Measurements from ENCODE around the gene SNX9.
A peak's percentile ranks its signal among the peaks of the same experiment; 100 is the strongest.

The SNX9 gene

DNA sequence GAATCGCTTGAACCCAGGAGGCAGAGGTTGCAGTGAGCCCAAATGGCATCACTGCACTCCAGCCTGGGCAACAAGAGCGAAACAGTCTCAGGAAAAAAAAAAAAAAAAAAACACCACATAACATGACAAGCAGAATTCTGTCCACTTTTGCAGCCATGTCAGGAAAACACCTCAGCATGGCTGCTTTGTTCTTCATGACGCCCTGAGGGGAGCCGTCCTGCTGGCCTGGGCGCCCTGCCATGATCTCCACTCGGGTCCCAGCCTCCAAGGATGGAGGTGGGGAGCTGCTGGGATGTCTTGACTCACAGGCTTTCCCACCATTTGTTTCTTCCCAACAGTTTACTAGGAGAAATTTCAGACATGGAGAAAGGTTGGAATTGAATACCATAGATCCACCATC, 42.2 kb downstream of the SNX9 start:
- H3K36me3 ChIP-seq (ENCODE audit: control insufficient read depth, insufficient read depth, low read length): peaks cover 10% of the 10 kb centered on the region
- no peak for DNase-seq
- no peaks in the 10 kb centered on the region for H3K9me3 ChIP-seq (ENCODE audit: control insufficient read depth, low read length)
- no peaks in the 10 kb centered on the region for H3K27me3 ChIP-seq (replicated peaks; ENCODE audit: control insufficient read depth, insufficient read depth, low read length, poor library complexity, severe bottlenecking)
- H3K4me1 ChIP-seq (ENCODE audit: control insufficient read depth, insufficient read depth, low read length, poor library complexity, severe bottlenecking): peaks cover 5% of the 10 kb centered on the region
- H3K27ac ChIP-seq (ENCODE audit: insufficient read depth, low read length, poor library complexity, severe bottlenecking): no peak overlapping the region
- H3K4me3 ChIP-seq (ENCODE audit: insufficient read depth, low read depth, low read length, poor library complexity, severe bottlenecking): no peak overlapping the region

DNA sequence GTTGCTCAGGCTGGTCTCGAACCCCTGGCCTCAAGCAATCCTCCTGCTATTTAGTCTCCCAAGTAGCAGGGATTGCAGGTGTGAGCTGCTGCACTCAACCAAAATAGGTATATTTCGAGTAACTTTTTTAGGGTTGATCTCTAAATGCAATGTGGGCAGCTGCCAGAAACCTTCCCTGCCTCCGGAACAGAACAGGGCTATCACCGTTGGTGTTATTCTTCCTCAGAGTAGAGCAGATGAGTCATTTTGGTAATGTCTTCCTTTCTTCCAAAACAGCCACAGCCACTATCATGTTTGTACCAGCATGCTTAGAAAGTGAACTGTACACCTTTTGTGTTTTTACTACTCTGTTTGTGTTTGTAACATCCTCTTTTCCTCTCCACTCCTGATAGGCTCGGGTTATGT, 44.1 kb downstream of the SNX9 start:
- no peaks in the 10 kb centered on the region for H3K4me1 ChIP-seq (ENCODE audit: control insufficient read depth, insufficient read depth, low read length, poor library complexity, severe bottlenecking)
- no peak overlapping the region for H3K27ac ChIP-seq (ENCODE audit: insufficient read depth, low read length, poor library complexity, severe bottlenecking)
- peaks cover 10% of the 10 kb centered on the region for H3K36me3 ChIP-seq (ENCODE audit: control insufficient read depth, insufficient read depth, low read length)
- H3K9me3 ChIP-seq (ENCODE audit: control insufficient read depth, low read length): no peaks in the 10 kb centered on the region
- H3K27me3 ChIP-seq (replicated peaks; ENCODE audit: control insufficient read depth, insufficient read depth, low read length, poor library complexity, severe bottlenecking): no peaks in the 10 kb centered on the region
- DNase-seq: no peak
- H3K4me3 ChIP-seq (ENCODE audit: insufficient read depth, low read depth, low read length, poor library complexity, severe bottlenecking): no peak overlapping the region

GRCh38 chr6:157867981-157868380, 44.9 kb downstream of the SNX9 start:
- DNase-seq: no peak
- no peaks in the 10 kb centered on the region for H3K27me3 ChIP-seq (replicated peaks; ENCODE audit: control insufficient read depth, insufficient read depth, low read length, poor library complexity, severe bottlenecking)
- H3K4me1 ChIP-seq (ENCODE audit: control insufficient read depth, insufficient read depth, low read length, poor library complexity, severe bottlenecking): no peaks in the 10 kb centered on the region
- no peaks in the 10 kb centered on the region for H3K9me3 ChIP-seq (ENCODE audit: control insufficient read depth, low read length)
- no peak overlapping the region for H3K4me3 ChIP-seq (ENCODE audit: insufficient read depth, low read depth, low read length, poor library complexity, severe bottlenecking)
- H3K27ac ChIP-seq (ENCODE audit: insufficient read depth, low read length, poor library complexity, severe bottlenecking): no peak overlapping the region
- H3K36me3 ChIP-seq (ENCODE audit: control insufficient read depth, insufficient read depth, low read length): peaks cover 10% of the 10 kb centered on the region

- Histone ChIP-seq H3K4me3 (ENCODE audit: insufficient read depth, low read depth, low read length, poor library complexity, severe bottlenecking) (no peak overlapping the region), H3K9me3 (ENCODE audit: control insufficient read depth, low read length) (no peaks in the 10 kb centered on the region), H3K4me1 (ENCODE audit: control insufficient read depth, insufficient read depth, low read length, poor library complexity, severe bottlenecking) (peaks cover 3% of the 10 kb centered on the region), H3K27ac (ENCODE audit: insufficient read depth, low read length, poor library complexity, severe bottlenecking) (no peak overlapping the region), H3K27me3 (replicated peaks; ENCODE audit: control insufficient read depth, insufficient read depth, low read length, poor library complexity, severe bottlenecking) (no peaks in the 10 kb centered on the region), H3K36me3 (ENCODE audit: control insufficient read depth, insufficient read depth, low read length) (peaks cover 10% of the 10 kb centered on the region)
- DNase-seq: no peak
Measured at GRCh38 chr6:157868835-157869234, 45.8 kb downstream of the SNX9 start.

DNA sequence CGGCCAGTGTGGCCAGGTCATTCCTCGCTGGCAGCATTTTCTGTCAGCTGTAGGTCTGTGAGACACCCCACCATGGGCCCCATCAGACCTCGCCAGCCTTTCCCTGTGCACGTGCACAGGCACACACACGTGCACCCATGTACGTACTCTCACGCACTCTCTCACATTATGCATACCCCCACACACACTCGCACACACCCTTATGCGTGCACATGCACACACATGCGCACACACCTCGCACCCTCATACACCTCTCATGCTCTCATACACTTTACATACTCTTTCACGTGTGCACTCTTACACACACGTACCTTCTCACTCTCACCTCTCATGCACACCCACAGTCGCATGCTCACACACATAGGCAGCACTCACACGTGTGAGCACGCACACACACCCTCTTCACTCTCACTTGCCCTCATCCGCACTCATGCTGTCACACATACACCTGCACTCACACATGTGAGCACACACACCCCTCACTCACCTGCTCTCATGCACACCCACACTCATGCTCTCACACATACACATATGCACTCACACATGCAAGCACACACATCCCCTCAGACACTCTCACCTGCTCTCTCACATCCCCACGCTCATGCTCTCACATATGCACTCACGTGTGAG, 46.7 kb downstream of the SNX9 start:
- H3K4me1 ChIP-seq (ENCODE audit: control insufficient read depth, insufficient read depth, low read length, poor library complexity, severe bottlenecking): peaks cover 4% of the 10 kb centered on the region
- H3K27me3 ChIP-seq (replicated peaks; ENCODE audit: control insufficient read depth, insufficient read depth, low read length, poor library complexity, severe bottlenecking): no peaks in the 10 kb centered on the region
- H3K4me3 ChIP-seq (ENCODE audit: insufficient read depth, low read depth, low read length, poor library complexity, severe bottlenecking): no peak overlapping the region
- H3K27ac ChIP-seq (ENCODE audit: insufficient read depth, low read length, poor library complexity, severe bottlenecking): no peak overlapping the region
- H3K36me3 ChIP-seq (ENCODE audit: control insufficient read depth, insufficient read depth, low read length): peaks cover 10% of the 10 kb centered on the region
- DNase-seq: no peak
- H3K9me3 ChIP-seq (ENCODE audit: control insufficient read depth, low read length): no peaks in the 10 kb centered on the region

DNA sequence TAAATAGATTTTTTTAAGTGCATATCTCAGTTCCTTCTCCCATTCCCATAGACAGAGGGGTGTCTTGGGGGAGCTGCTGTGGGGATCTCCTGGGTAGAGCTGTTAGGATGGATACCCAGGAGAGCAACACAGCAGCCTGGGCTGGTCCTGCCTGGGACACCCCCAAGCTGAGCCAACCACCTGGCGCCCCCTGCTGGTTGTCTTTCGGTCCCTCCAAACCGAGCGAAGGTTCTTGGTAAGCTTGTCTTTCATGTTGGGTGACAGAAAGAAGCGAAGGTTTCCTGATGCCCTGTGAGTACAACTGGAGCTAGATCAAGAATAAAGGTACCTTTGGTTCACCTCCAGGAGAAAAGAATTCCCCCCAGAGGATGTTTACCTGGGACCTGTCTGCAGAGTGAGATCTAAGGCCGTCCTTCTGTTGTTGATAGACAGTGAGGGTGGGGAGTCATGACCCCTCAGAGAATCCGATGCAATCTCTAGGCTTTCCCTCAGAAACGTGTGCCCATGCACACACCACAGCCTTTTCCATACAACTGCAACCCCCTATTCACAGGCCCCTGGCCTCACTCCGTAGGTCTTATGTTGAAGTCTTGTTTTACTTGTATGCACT, 50.8 kb downstream of the SNX9 start:
- Histone ChIP-seq H3K4me1 (ENCODE audit: control insufficient read depth, insufficient read depth, low read length, poor library complexity, severe bottlenecking) (peaks cover 4% of the 10 kb centered on the region), H3K27me3 (replicated peaks; ENCODE audit: control insufficient read depth, insufficient read depth, low read length, poor library complexity, severe bottlenecking) (no peaks in the 10 kb centered on the region), H3K36me3 (ENCODE audit: control insufficient read depth, insufficient read depth, low read length) (peaks cover 21% of the 10 kb centered on the region), H3K27ac (ENCODE audit: insufficient read depth, low read length, poor library complexity, severe bottlenecking) (no peak overlapping the region), H3K9me3 (ENCODE audit: control insufficient read depth, low read length) (no peaks in the 10 kb centered on the region), H3K4me3 (ENCODE audit: insufficient read depth, low read depth, low read length, poor library complexity, severe bottlenecking) (no peak overlapping the region)
- peak; percentile 54 to 68 (median 56) for DNase-seq

- H3K27me3 ChIP-seq (replicated peaks; ENCODE audit: control insufficient read depth, insufficient read depth, low read length, poor library complexity, severe bottlenecking): no peaks in the 10 kb centered on the region
- no peaks in the 10 kb centered on the region for H3K9me3 ChIP-seq (ENCODE audit: control insufficient read depth, low read length)
- no peak for DNase-seq
- no peak overlapping the region for H3K27ac ChIP-seq (ENCODE audit: insufficient read depth, low read length, poor library complexity, severe bottlenecking)
- peaks cover 12% of the 10 kb centered on the region for H3K36me3 ChIP-seq (ENCODE audit: control insufficient read depth, insufficient read depth, low read length)
- H3K4me3 ChIP-seq (ENCODE audit: insufficient read depth, low read depth, low read length, poor library complexity, severe bottlenecking): no peak overlapping the region
- peaks cover 4% of the 10 kb centered on the region for H3K4me1 ChIP-seq (ENCODE audit: control insufficient read depth, insufficient read depth, low read length, poor library complexity, severe bottlenecking)
Measured at GRCh38 chr6:157877149-157877548, 54.1 kb downstream of the SNX9 start.

GRCh38 chr6:157877573-157878438, 54.8 kb downstream of the SNX9 start:
- no peak overlapping the region for H3K4me3 ChIP-seq (ENCODE audit: insufficient read depth, low read depth, low read length, poor library complexity, severe bottlenecking)
- H3K27me3 ChIP-seq (replicated peaks; ENCODE audit: control insufficient read depth, insufficient read depth, low read length, poor library complexity, severe bottlenecking): no peaks in the 10 kb centered on the region
- DNase-seq: no peak
- H3K9me3 ChIP-seq (ENCODE audit: control insufficient read depth, low read length): no peaks in the 10 kb centered on the region
- peaks cover 12% of the 10 kb centered on the region for H3K36me3 ChIP-seq (ENCODE audit: control insufficient read depth, insufficient read depth, low read length)
- H3K27ac ChIP-seq (ENCODE audit: insufficient read depth, low read length, poor library complexity, severe bottlenecking): no peak overlapping the region
- peaks cover 4% of the 10 kb centered on the region for H3K4me1 ChIP-seq (ENCODE audit: control insufficient read depth, insufficient read depth, low read length, poor library complexity, severe bottlenecking)

DNA sequence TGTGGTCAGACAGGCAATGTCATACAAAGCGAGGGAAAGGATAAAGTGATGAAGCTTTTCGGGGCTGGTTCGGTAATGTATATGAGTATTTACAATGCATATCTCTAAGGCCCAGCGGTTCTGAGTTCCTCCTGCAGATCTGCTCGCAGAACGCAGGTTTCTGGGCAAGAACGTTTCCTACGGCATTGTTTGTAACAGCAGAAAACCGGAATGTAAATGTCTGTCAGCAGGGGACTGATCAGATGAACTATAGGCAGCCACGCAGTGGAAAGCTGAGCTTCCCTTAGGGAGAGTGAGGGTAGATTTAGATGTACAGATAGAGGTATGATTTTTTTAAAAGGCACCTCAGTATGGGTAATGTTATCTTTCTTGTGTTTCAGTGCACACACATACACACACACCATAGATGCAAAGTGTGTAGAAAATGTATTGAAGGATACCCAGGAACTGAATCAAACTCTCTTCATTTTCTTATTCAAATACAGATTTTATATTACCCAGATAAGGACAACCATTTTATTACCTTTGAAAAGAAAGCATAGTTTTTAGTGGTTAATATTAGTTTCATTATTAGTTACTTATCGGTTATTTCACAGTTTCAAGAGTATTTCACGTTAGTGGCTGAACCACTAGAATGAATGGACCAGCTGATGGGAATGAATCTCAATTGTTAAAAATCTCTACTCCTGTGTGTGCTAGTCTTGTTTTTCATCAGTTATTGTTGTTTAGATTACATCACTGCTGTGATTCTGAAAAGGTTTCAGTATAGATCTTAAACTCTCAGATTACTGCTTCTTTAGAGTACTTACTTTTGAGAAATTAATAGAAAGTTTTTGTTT, 56.2 kb downstream of the SNX9 start:
- Histone ChIP-seq H3K27me3 (replicated peaks; ENCODE audit: control insufficient read depth, insufficient read depth, low read length, poor library complexity, severe bottlenecking) (no peaks in the 10 kb centered on the region), H3K36me3 (ENCODE audit: control insufficient read depth, insufficient read depth, low read length) (peaks cover 12% of the 10 kb centered on the region), H3K9me3 (ENCODE audit: control insufficient read depth, low read length) (no peaks in the 10 kb centered on the region), H3K4me1 (ENCODE audit: control insufficient read depth, insufficient read depth, low read length, poor library complexity, severe bottlenecking) (peaks cover 3% of the 10 kb centered on the region), H3K27ac (ENCODE audit: insufficient read depth, low read length, poor library complexity, severe bottlenecking) (no peak overlapping the region), H3K4me3 (ENCODE audit: insufficient read depth, low read depth, low read length, poor library complexity, severe bottlenecking) (no peak overlapping the region)
- no peak for DNase-seq

Measured in effector memory CD4-positive, alpha-beta T cell (primary cell).